T-helper 17 cell (primary cell): Measurements from ENCODE around the gene ATP12A. TPM values are rescaled to one million over a fixed set of nuclear protein-coding genes. Genes with fewer than 3 reads are reported as not detected.

Experiments
- ATAC-seq: fragments of 150-1000 bp; cut with Tn5 transposase; 2 replicates; pipeline ENCODE4 v1.10.0; 2021; ENCODE audit warnings: mild to moderate bottlenecking, moderate library complexity
- DNase-seq, 3 donors: peaks; one replicate each; pipeline versions ENCODE4 v3.0.0 to v3.0.0-alpha.2; 2020 to 2021
- H3K9me3 ChIP-seq: one replicate; pipeline ENCODE4 v1.7.0; 2013; ENCODE audit warnings: low read length, mild to moderate bottlenecking; ENCODE audit not compliant: control insufficient read depth, poor library complexity, severe bottlenecking
- H3K27ac Mint-ChIP-seq: one replicate; pipeline ENCODE4 v1.8.0; 2022; ENCODE audit warnings: mild to moderate bottlenecking, moderate library complexity, mixed read lengths
- H3K27me3 Mint-ChIP-seq: one replicate; pipeline ENCODE4 v1.8.0; 2022; ENCODE audit warnings: mixed read lengths
- H3K36me3 Mint-ChIP-seq: one replicate; pipeline ENCODE4 v1.8.0; 2022; ENCODE audit warnings: low read depth, mixed read lengths
- H3K4me1 Mint-ChIP-seq: one replicate; pipeline ENCODE4 v1.8.0; 2022; ENCODE audit warnings: mild to moderate bottlenecking, mixed read lengths
- H3K4me3 Mint-ChIP-seq: one replicate; pipeline ENCODE4 v1.8.0; 2022; ENCODE audit warnings: mild to moderate bottlenecking, moderate library complexity, mixed read lengths
- total RNA-seq, 4 donors: library from RNA in 2 of 4; stranded (reverse) in 2 of 4; gene quantifications; one replicate each; pipeline ENCODE4 v1.2.3 and lab custom pipeline; 2022 to 2026

The ATP12A gene
- total RNA-seq, 2 donors from 2014 or later: not detected

GRCh38 chr13:24670174-24670573 is 10.0 kb upstream of the ATP12A start:
- Mint-ChIP-seq H3K27me3 (peaks cover 39% of the 10 kb centered on the region), H3K36me3 (no peaks in the 10 kb centered on the region), H3K27ac (no peak overlapping the region), H3K4me3 (no peak overlapping the region), H3K4me1 (peaks cover 8% of the 10 kb centered on the region)
- no peak for ATAC-seq
- DNase-seq: no peak
- no peaks in the 10 kb centered on the region for H3K9me3 ChIP-seq

- H3K27ac Mint-ChIP-seq: no peak overlapping the region
- peaks cover 40% of the 10 kb centered on the region for H3K27me3 Mint-ChIP-seq
- H3K9me3 ChIP-seq: no peaks in the 10 kb centered on the region
- peaks cover 8% of the 10 kb centered on the region for H3K4me1 Mint-ChIP-seq
- H3K4me3 Mint-ChIP-seq: no peak overlapping the region
- H3K36me3 Mint-ChIP-seq: no peaks in the 10 kb centered on the region
- ATAC-seq (peak; percentile 61), DNase-seq (no peak)
Measured at GRCh38 chr13:24670961-24671381, 9.2 kb upstream of the ATP12A start.

GRCh38 chr13:24671386-24672113 is 8.7 kb upstream of the ATP12A start:
- ATAC-seq (peak; percentile 55), DNase-seq (no peak)
- Mint-ChIP-seq H3K36me3 (no peaks in the 10 kb centered on the region), H3K4me1 (peaks cover 8% of the 10 kb centered on the region), H3K27me3 (peaks cover 46% of the 10 kb centered on the region), H3K4me3 (no peak overlapping the region), H3K27ac (no peak overlapping the region)
- no peaks in the 10 kb centered on the region for H3K9me3 ChIP-seq

DNA sequence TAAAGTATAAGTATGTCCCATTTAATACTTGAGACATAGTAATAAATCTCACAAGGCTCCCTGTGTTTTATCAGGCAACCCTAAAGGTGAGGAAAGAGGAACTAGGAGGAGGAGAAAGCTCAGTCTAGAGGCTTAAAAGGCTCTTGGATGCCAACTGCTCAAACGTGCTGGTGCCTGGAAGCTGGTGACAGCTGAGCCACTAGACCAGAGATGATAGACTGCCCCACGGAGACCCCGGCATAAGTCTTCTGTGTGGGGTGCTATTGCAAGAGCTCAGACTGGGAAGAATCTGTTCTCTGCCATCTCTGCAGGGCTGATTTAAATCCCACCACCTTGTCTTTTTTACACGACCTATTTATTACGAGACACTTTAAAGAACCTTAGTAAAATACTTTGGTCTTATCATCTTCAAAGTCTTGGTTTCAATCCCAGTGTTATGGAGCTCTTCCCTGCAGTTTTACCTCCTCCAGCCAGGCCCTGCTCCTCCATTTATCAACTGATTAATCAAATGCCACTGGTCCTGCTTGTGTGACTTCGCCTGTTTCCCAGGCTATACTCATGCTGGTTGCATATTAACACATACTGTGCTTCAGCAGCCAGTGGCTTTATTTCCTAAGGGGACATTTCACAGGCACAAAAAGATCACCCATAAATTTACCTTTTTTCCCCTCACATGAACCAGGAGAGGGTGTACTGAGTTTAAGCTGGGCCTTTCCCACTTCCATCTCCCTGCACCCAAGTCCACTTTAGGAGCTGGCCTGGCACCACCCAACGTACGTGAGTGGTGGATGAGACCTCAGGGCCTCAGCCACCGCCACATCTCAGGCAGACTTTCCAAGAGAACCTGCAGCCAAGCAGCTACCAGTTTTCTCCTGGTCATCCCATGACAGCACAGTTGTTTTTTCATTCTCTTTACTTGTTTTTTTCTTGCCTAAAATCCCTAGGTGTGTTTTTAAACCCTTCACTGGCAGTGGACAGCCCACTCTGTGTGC is 7.8 kb upstream of the ATP12A start:
- ATAC-seq: no peak
- H3K36me3 Mint-ChIP-seq: no peaks in the 10 kb centered on the region
- no peak overlapping the region for H3K4me3 Mint-ChIP-seq
- peaks cover 51% of the 10 kb centered on the region for H3K27me3 Mint-ChIP-seq
- H3K9me3 ChIP-seq: no peaks in the 10 kb centered on the region
- DNase-seq: no peak
- H3K27ac Mint-ChIP-seq: no peak overlapping the region
- peaks cover 8% of the 10 kb centered on the region for H3K4me1 Mint-ChIP-seq

- ATAC-seq: no peak
- Mint-ChIP-seq H3K4me1 (peaks cover 8% of the 10 kb centered on the region), H3K36me3 (peaks cover 2% of the 10 kb centered on the region), H3K27me3 (peaks cover 63% of the 10 kb centered on the region), H3K4me3 (no peak overlapping the region), H3K27ac (no peak overlapping the region)
- no peaks in the 10 kb centered on the region for H3K9me3 ChIP-seq
- no peak for DNase-seq
Measured at GRCh38 chr13:24675806-24676570, 4.2 kb upstream of the ATP12A start.

- Mint-ChIP-seq H3K27me3 (peaks cover 62% of the 10 kb centered on the region), H3K4me3 (no peak overlapping the region), H3K27ac (no peak overlapping the region), H3K4me1 (peaks cover 8% of the 10 kb centered on the region), H3K36me3 (peaks cover 5% of the 10 kb centered on the region)
- ATAC-seq (no peak), DNase-seq (no peak)
- no peaks in the 10 kb centered on the region for H3K9me3 ChIP-seq
Measured at GRCh38 chr13:24678151-24678550, 2.1 kb upstream of the ATP12A start.

DNA sequence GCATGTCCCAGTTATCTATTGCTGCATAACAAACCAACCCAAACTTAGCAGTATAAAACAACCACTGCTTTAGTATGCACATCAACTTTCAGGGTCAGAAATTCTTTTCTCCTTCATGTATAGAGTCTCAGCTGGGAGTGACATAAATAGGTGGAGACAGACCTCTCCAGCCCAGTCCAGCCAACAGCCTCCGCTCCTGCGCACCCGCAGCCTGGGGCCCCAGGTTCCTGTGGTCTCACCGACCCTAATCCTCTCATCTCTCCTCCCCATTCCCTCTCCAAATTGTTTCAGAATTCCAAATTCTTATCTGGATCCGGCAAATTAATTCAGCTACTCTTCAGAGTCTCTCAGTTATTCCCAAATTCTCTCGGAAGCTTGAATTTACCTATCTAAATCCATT is 522 bp upstream of the ATP12A start:
- Mint-ChIP-seq H3K27ac (peak overlapping the region; percentile 29), H3K36me3 (peaks cover 5% of the 10 kb centered on the region), H3K27me3 (peaks cover 55% of the 10 kb centered on the region), H3K4me1 (peaks cover 18% of the 10 kb centered on the region), H3K4me3 (peak overlapping the region; percentile 60)
- H3K9me3 ChIP-seq: no peaks in the 10 kb centered on the region
- no peak for ATAC-seq
- DNase-seq: no peak

- no peak for DNase-seq
- Mint-ChIP-seq H3K36me3 (peaks cover 5% of the 10 kb centered on the region), H3K4me1 (peaks cover 25% of the 10 kb centered on the region), H3K27ac (no peak overlapping the region), H3K27me3 (peaks cover 53% of the 10 kb centered on the region), H3K4me3 (peak overlapping the region; percentile 43)
- no peaks in the 10 kb centered on the region for H3K9me3 ChIP-seq
- no peak for ATAC-seq
Measured at GRCh38 chr13:24680921-24681604, 855 bp downstream of the ATP12A start.

- Mint-ChIP-seq H3K4me1 (peaks cover 25% of the 10 kb centered on the region), H3K27ac (no peak overlapping the region), H3K36me3 (peaks cover 5% of the 10 kb centered on the region), H3K4me3 (peak overlapping the region; percentile 57), H3K27me3 (peaks cover 44% of the 10 kb centered on the region)
- DNase-seq (no peak), ATAC-seq (no peak)
- no peaks in the 10 kb centered on the region for H3K9me3 ChIP-seq
Measured at GRCh38 chr13:24681930-24682329, 1.7 kb downstream of the ATP12A start.

DNA sequence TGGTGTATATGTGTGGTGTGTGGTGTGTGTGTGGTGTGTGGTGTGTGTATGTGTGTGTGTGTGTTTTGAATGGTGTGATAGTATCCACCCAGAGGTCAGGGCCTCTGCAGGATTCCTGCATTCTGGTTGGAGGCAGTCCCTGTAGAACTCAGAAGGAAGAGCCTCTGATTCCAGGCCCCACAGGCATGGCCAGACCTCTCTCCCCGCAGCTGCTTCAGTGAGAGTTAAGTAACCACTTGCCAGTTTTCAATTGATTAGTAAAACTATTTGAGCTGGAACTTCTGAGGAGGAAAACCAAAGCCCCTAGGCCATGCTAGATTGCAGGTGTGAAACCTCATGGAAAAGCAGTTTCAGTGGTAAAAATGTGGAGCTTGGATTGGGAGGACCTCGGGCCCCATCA is 2.1 kb downstream of the ATP12A start:
- Mint-ChIP-seq H3K27me3 (peaks cover 40% of the 10 kb centered on the region), H3K36me3 (peaks cover 5% of the 10 kb centered on the region), H3K27ac (no peak overlapping the region), H3K4me1 (peaks cover 25% of the 10 kb centered on the region), H3K4me3 (no peak overlapping the region)
- ATAC-seq (no peak), DNase-seq (no peak)
- H3K9me3 ChIP-seq: no peaks in the 10 kb centered on the region

GRCh38 chr13:24683351-24683750 is 3.1 kb downstream of the ATP12A start:
- H3K4me3 Mint-ChIP-seq: no peak overlapping the region

GRCh38 chr13:24683838-24684599 is 3.8 kb downstream of the ATP12A start:
- no peak overlapping the region for H3K27ac Mint-ChIP-seq
- H3K36me3 Mint-ChIP-seq: peaks cover 3% of the 10 kb centered on the region
- DNase-seq (peak; percentile 18 to 44 (median 34)), ATAC-seq (peak; percentile 83)
- H3K27me3 Mint-ChIP-seq: peaks cover 30% of the 10 kb centered on the region
- peaks cover 25% of the 10 kb centered on the region for H3K4me1 Mint-ChIP-seq
- H3K9me3 ChIP-seq: no peaks in the 10 kb centered on the region
- peak overlapping the region; percentile 7 for H3K4me3 Mint-ChIP-seq

More at GRCh38 chr13:24683351-24683750, 3.1 kb downstream of the ATP12A start:
- H3K9me3 ChIP-seq: no peaks in the 10 kb centered on the region
- peaks cover 5% of the 10 kb centered on the region for H3K36me3 Mint-ChIP-seq
- DNase-seq (no peak), ATAC-seq (no peak)
- no peak overlapping the region for H3K27ac Mint-ChIP-seq
- H3K4me1 Mint-ChIP-seq: peaks cover 25% of the 10 kb centered on the region
- H3K27me3 Mint-ChIP-seq: peaks cover 31% of the 10 kb centered on the region
